Breast epithelium (tissue), 4 donors: ENCODE data around the gene PPIG. TPM values are rescaled to one million over a fixed set of nuclear protein-coding genes. Genes with fewer than 3 reads are reported as not detected.

Experiments used
- DNase-seq, 2 donors: peaks; one replicate each; pipeline ENCODE4 v3.0.0-alpha.2; 2019; ENCODE audit warnings: low spot score in 2 of 2
- H3K27ac ChIP-seq, 2 donors: fragments of 200-600 bp; sonication (generic) in 1 of 2; one replicate each; pipeline ENCODE4 v1.5.1; 2016 to 2019; ENCODE audit warnings: mild to moderate bottlenecking in 1 of 2
- H3K27me3 ChIP-seq, 2 donors: fragments of 200-600 bp; sonication (generic) in 1 of 2; one replicate each; pipeline versions ENCODE4 v1.5.1 to v1.6.0; 2017 to 2019; ENCODE audit warnings: control low read depth in 1 of 2, mild to moderate bottlenecking in 1 of 2
- H3K36me3 ChIP-seq: fragments of 200-600 bp; one replicate; pipeline ENCODE4 v1.5.1; 2019
- H3K4me1 ChIP-seq, 2 donors: fragments of 200-600 bp; sonication (generic); one replicate each; pipeline ENCODE4 v1.5.1; 2016 to 2019; ENCODE audit warnings: control low read depth in 1 of 2
- H3K4me3 ChIP-seq, 3 donors: fragments of 200-600 bp; sonication (generic); 1 replicate in 2 of 3; 2 replicates in 1 of 3; pipeline ENCODE4 v1.5.1; 2016 to 2019; ENCODE audit warnings: mild to moderate bottlenecking in 3 of 3, moderate library complexity in 2 of 3
- H3K9me3 ChIP-seq, 2 donors: fragments of 200-600 bp; sonication (generic) in 1 of 2; one replicate each; pipeline ENCODE4 v1.5.1; 2016 to 2019; ENCODE audit warnings: control low read depth in 1 of 2
- POLR2A ChIP-seq: fragments of 450-650 bp; IDR thresholded peaks from one replicate; pipeline ENCODE4 v1.6.1; 2016; ENCODE audit warnings: antibody characterized with exemption, mild to moderate bottlenecking, moderate library complexity
- POLR2AphosphoS5 ChIP-seq, 3 donors: sonication (generic); formaldehyde crosslinking; IDR thresholded peaks; one replicate each; pipeline ENCODE4 v1.6.1; 2017; ENCODE audit warnings: antibody characterized with exemption in 3 of 3
- intact Hi-C: fragments of 100-400 bp; cut with DNase I; formaldehyde crosslinking; loops from one replicate; pipeline ENCODE4 v1.15.1; 2023; ENCODE audit warnings: low total_unique reads
- total RNA-seq, 3 donors: library from RNA; depleted of rRNA; stranded (reverse); fragments of >200 nt; gene quantifications; one replicate each; pipeline ENCODE4 v1.1.0, GENCODE V29; 2016
- TF ChIP-seq, protein P1 (sequence below), 3 donors: fragments of 450-650 bp; IDR thresholded peaks; one replicate each; pipeline ENCODE4 v1.5.1; 2016 to 2017; ENCODE audit warnings: antibody characterized with exemption in 3 of 3, mild to moderate bottlenecking in 3 of 3, moderate library complexity in 3 of 3

Gene PPIG
- total RNA-seq, 3 donors from 2014 or later, result 35.5 to 67.9 (median 50.1) TPM

DNA sequence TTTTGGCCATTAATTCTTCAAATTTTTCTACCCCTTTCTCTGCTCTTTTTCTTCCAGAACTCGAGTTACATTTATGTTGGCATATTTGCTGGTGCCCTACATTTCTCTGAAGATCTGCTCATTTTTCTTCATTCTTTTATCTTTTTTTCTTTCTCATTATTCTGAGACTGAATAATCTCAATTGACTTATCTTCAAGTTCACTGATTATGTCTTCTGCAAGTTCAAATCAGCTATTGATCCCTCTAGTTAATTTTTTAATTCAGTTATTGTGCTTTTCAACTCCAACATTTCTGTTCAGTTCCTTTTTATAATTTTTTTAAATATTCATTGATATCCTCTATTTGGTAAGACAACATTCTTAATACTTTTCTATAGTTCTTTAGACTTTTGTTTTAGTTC, 106.8 kb downstream of the PPIG start:
- no peak overlapping the region for H3K27ac ChIP-seq
- no peaks in the 10 kb centered on the region for H3K27me3 ChIP-seq
- no peaks in the 10 kb centered on the region for H3K9me3 ChIP-seq
- intact Hi-C loops, result no loop called here
- TF ChIP-seq, protein P1, sequence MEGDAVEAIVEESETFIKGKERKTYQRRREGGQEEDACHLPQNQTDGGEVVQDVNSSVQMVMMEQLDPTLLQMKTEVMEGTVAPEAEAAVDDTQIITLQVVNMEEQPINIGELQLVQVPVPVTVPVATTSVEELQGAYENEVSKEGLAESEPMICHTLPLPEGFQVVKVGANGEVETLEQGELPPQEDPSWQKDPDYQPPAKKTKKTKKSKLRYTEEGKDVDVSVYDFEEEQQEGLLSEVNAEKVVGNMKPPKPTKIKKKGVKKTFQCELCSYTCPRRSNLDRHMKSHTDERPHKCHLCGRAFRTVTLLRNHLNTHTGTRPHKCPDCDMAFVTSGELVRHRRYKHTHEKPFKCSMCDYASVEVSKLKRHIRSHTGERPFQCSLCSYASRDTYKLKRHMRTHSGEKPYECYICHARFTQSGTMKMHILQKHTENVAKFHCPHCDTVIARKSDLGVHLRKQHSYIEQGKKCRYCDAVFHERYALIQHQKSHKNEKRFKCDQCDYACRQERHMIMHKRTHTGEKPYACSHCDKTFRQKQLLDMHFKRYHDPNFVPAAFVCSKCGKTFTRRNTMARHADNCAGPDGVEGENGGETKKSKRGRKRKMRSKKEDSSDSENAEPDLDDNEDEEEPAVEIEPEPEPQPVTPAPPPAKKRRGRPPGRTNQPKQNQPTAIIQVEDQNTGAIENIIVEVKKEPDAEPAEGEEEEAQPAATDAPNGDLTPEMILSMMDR (IDR thresholded peaks at IDR 0.05), result no peak
- no peak for TF ChIP-seq POLR2A
- TF ChIP-seq POLR2AphosphoS5 (IDR thresholded peaks at IDR 0.05), result no peak
- DNase-seq, result no peak
- peaks cover 0 to 7% of the 10 kb centered on the region in 2 donors for H3K4me1 ChIP-seq
- H3K4me3 ChIP-seq, result no peak overlapping the region
- H3K36me3 ChIP-seq, result no peaks in the 10 kb centered on the region

Other genes starting within 250 kb of the PPIG start
- gene LRP2, start 221.8 kb upstream of the PPIG start, total RNA-seq, result 10 to 100 TPM in 2 of 3 donors, under 1 TPM in 1; under 0.01 to 60.4 (median 19.7) TPM
- gene BBS5, start 104.9 kb upstream of the PPIG start, total RNA-seq, result 1 to 10 TPM; 6.6 to 9.2 (median 7.9) TPM
- gene KLHL41, start 74.6 kb upstream of the PPIG start, total RNA-seq, result 1 to 10 TPM in 1 of 3 donors, under 1 TPM in 2; 0.64 to 2.3 (median 0.66) TPM
- gene FASTKD1, start 10.5 kb upstream of the PPIG start, total RNA-seq, result 10 to 100 TPM in 2 of 3 donors, 1 to 10 TPM in 1; 6.7 to 22.1 (median 15.4) TPM
- 1 to 10 TPM in 1 of 3 donors, under 1 TPM in 1, not detected in 1; 0.66 to 3.4 TPM for gene CFAP210, start 110.1 kb downstream of the PPIG start, total RNA-seq
- gene PHOSPHO2, start 110.1 kb downstream of the PPIG start, total RNA-seq, result 10 to 100 TPM in 2 of 3 donors, 1 to 10 TPM in 1; 9.1 to 17.4 (median 16.2) TPM
- 10 to 100 TPM in 2 of 3 donors, 1 to 10 TPM in 1; 4.8 to 11.8 (median 10.5) TPM for gene KLHL23, start 149.5 kb downstream of the PPIG start, total RNA-seq
- gene SSB, start 214.5 kb downstream of the PPIG start, total RNA-seq, result 100 to 1,000 TPM in 2 of 3 donors, 10 to 100 TPM in 1; 79.0 to 124 (median 109) TPM
- 10 to 100 TPM; 43.6 to 75.2 (median 52.7) TPM for gene METTL5, start 240.6 kb downstream of the PPIG start, total RNA-seq
- 100 to 1,000 TPM in 2 of 3 donors, 10 to 100 TPM in 1; 75.7 to 110 (median 108) TPM for gene UBR3, start 243.1 kb downstream of the PPIG start, total RNA-seq